ENCODE measurements around the gene DNAJC4.
A peak's percentile ranks its signal among the peaks of the same experiment; 100 is the strongest.

The DNAJC4 gene

GRCh38 chr11:64275031-64275800 is 44.9 kb downstream of the DNAJC4 start:
- Mint-ChIP-seq H3K27me3 (ENCODE audit: low read depth) (no peaks in the 10 kb centered on the region), H3K9me3 (no peaks in the 10 kb centered on the region), H3K4me3 (no peak overlapping the region), H3K4me1 (ENCODE audit: low read depth) (peaks cover 10% of the 10 kb centered on the region), H3K27ac (no peak overlapping the region), H3K36me3 (ENCODE audit: low read depth) (peaks cover 6% of the 10 kb centered on the region)

GRCh38 chr11:64275841-64276240 is 45.5 kb downstream of the DNAJC4 start:
- H3K4me1 Mint-ChIP-seq (ENCODE audit: low read depth), result peaks cover 9% of the 10 kb centered on the region
- no peaks in the 10 kb centered on the region for H3K9me3 Mint-ChIP-seq
- H3K27me3 Mint-ChIP-seq (ENCODE audit: low read depth), result no peaks in the 10 kb centered on the region
- H3K27ac Mint-ChIP-seq, result no peak overlapping the region
- peaks cover 6% of the 10 kb centered on the region for H3K36me3 Mint-ChIP-seq (ENCODE audit: low read depth)
- H3K4me3 Mint-ChIP-seq, result no peak overlapping the region

- H3K27ac Mint-ChIP-seq, result no peak overlapping the region
- no peaks in the 10 kb centered on the region for H3K9me3 Mint-ChIP-seq
- no peak overlapping the region for H3K4me3 Mint-ChIP-seq
- H3K36me3 Mint-ChIP-seq (ENCODE audit: low read depth), result peaks cover 11% of the 10 kb centered on the region
- H3K27me3 Mint-ChIP-seq (ENCODE audit: low read depth), result no peaks in the 10 kb centered on the region
- H3K4me1 Mint-ChIP-seq (ENCODE audit: low read depth), result peaks cover 10% of the 10 kb centered on the region
Measured at GRCh38 chr11:64276653-64277431, 46.5 kb downstream of the DNAJC4 start.

GRCh38 chr11:64278576-64279190 is 48.3 kb downstream of the DNAJC4 start:
- no peaks in the 10 kb centered on the region for H3K9me3 Mint-ChIP-seq

GRCh38 chr11:64281957-64282770 is 51.8 kb downstream of the DNAJC4 start:
- no peaks in the 10 kb centered on the region for H3K27me3 Mint-ChIP-seq (ENCODE audit: low read depth)
- H3K4me3 Mint-ChIP-seq, result peak overlapping the region; percentile 4
- peaks cover 14% of the 10 kb centered on the region for H3K4me1 Mint-ChIP-seq (ENCODE audit: low read depth)
- H3K36me3 Mint-ChIP-seq (ENCODE audit: low read depth), result peaks cover 9% of the 10 kb centered on the region
- H3K9me3 Mint-ChIP-seq, result no peaks in the 10 kb centered on the region
- H3K27ac Mint-ChIP-seq, result no peak overlapping the region

More at GRCh38 chr11:64278576-64279190, 48.3 kb downstream of the DNAJC4 start:
- peaks cover 9% of the 10 kb centered on the region for H3K36me3 Mint-ChIP-seq (ENCODE audit: low read depth)
- no peak overlapping the region for H3K4me3 Mint-ChIP-seq
- H3K27ac Mint-ChIP-seq, result no peak overlapping the region
- no peaks in the 10 kb centered on the region for H3K27me3 Mint-ChIP-seq (ENCODE audit: low read depth)
- H3K4me1 Mint-ChIP-seq (ENCODE audit: low read depth), result peaks cover 7% of the 10 kb centered on the region

- Mint-ChIP-seq H3K27me3 (ENCODE audit: low read depth) (no peaks in the 10 kb centered on the region), H3K4me3 (peak overlapping the region; percentile 54), H3K4me1 (ENCODE audit: low read depth) (peaks cover 14% of the 10 kb centered on the region), H3K9me3 (no peaks in the 10 kb centered on the region), H3K27ac (peak overlapping the region; percentile 72), H3K36me3 (ENCODE audit: low read depth) (peaks cover 9% of the 10 kb centered on the region)
Measured at GRCh38 chr11:64283092-64283491, 52.7 kb downstream of the DNAJC4 start.
